AG04450 (cell line): ENCODE measurements around the gene CELA3A. TPM values are rescaled to one million over a fixed set of nuclear protein-coding genes. Genes with fewer than 3 reads are reported as not detected.

Experiments used
- CTCF ChIA-PET: fragments of 300-600, 350-600 bp; formaldehyde crosslinking; extraction: SDS; loops from one replicate; lab custom pipeline; 2022; ENCODE audit warnings: antibody characterized with exemption, inconsistent platforms; lab: Charles Lee
- POLR2A ChIA-PET: fragments of 350-600 bp; formaldehyde crosslinking; extraction: SDS; loops from one replicate; lab custom pipeline; 2021; ENCODE audit warnings: antibody characterized with exemption, inconsistent platforms; lab: Yijun Ruan, JAX
- DNase-seq: peaks from one replicate; pipeline ENCODE4 v3.0.0-alpha.2; 2011; ENCODE audit warnings: low read depth, low spot score
- H3K27ac ChIP-seq: one replicate; pipeline ENCODE4 v1.5.1; 2012; ENCODE audit warnings: low read depth, low read length, control low read depth
- H3K27me3 ChIP-seq: one replicate; pipeline ENCODE4 v1.6.0; 2012; ENCODE audit warnings: low read length; ENCODE audit not compliant: control insufficient read depth, insufficient read depth
- H3K4me3 ChIP-seq: 2 replicates; pipeline ENCODE4 v1.5.1; 2011; ENCODE audit warnings: mild to moderate bottlenecking, low read depth, low read length, control low read depth
- H3K9me3 ChIP-seq: 2 replicates; pipeline ENCODE4 v1.5.1; 2012; ENCODE audit warnings: low read length; ENCODE audit not compliant: control insufficient read depth, insufficient read depth
- CTCF ChIP-seq: IDR thresholded peaks from 2 replicates; pipeline ENCODE4 v1.5.1; 2011; ENCODE audit warnings: low read depth, low read length, control low read depth, inconsistent platforms
- polyA plus RNA-seq: library from polyadenylated mRNA; depleted of rRNA; stranded (reverse); fragments of >200 nt; gene quantifications from 2 replicates; pipeline ENCODE4 v1.2.3, GENCODE V29; 2011

The CELA3A gene
- polyA plus RNA-seq, 1 experiment, result not detected

- Histone ChIP-seq H3K27me3 (no peaks in the 10 kb centered on the region), H3K4me3 (no peak overlapping the region), H3K9me3 (no peaks in the 10 kb centered on the region), H3K27ac (no peak overlapping the region)
- peak; percentile 49 for TF ChIP-seq CTCF
- POLR2A ChIA-PET, result no interaction called here
- DNase-seq, result no peak
- CTCF ChIA-PET, result interaction anchor here (0.6 kb wide), 1 partner anchor 196 kb away, joined by 5 read pairs; no protein-coding TSS in a partner anchor
Observed at GRCh38 chr1:22018583-22019559, 17.4 kb downstream of the CELA3A start.

- H3K27ac ChIP-seq, result no peak overlapping the region
- no peak for DNase-seq
- no peak overlapping the region for H3K4me3 ChIP-seq
- ChIA-PET CTCF (interaction anchor here (0.5 to 0.7 kb wide), 2 partner anchors 312 to 650 kb away, joined by 4 to 14 read pairs; no protein-coding TSS in a partner anchor), POLR2A (no interaction called here)
- no peak for TF ChIP-seq CTCF
- H3K27me3 ChIP-seq, result no peaks in the 10 kb centered on the region
- H3K9me3 ChIP-seq, result no peaks in the 10 kb centered on the region; the same call in 1 of the 2 replicates
Observed at GRCh38 chr1:22021061-22021460, 19.6 kb downstream of the CELA3A start.

GRCh38 chr1:22024485-22025367 is 23.3 kb downstream of the CELA3A start:
- H3K9me3 ChIP-seq, result no peaks in the 10 kb centered on the region; the same call in 1 of the 2 replicates
- peak overlapping the region; percentile 88 for H3K27ac ChIP-seq
- H3K27me3 ChIP-seq, result no peaks in the 10 kb centered on the region
- peak overlapping the region; percentile 100 for H3K4me3 ChIP-seq
- no peak for TF ChIP-seq CTCF
- CTCF ChIA-PET, result interaction anchor here (0.5 to 1.3 kb wide), 4 partner anchors 20 to 285 kb away, joined by 3 to 12 read pairs (median 6); no protein-coding TSS in a partner anchor
- POLR2A ChIA-PET, result interaction anchor here (0.6 to 2.4 kb wide), 6 partner anchors 13 to 242 kb away, joined by 3 to 22 read pairs (median 4); partner anchors contain the start of genes CDC42 and USP48
- peak; percentile 44 for DNase-seq

GRCh38 chr1:22025368-22026155 is 24.1 kb downstream of the CELA3A start:
- Histone ChIP-seq H3K27ac (peak overlapping the region; percentile 99), H3K27me3 (no peaks in the 10 kb centered on the region), H3K9me3 (no peaks in the 10 kb centered on the region; the same call in 1 of the 2 replicates), H3K4me3 (peak overlapping the region; percentile 100)
- POLR2A ChIA-PET, result interaction anchor here (0.5 to 2.4 kb wide), 7 partner anchors 12 to 243 kb away, joined by 3 to 22 read pairs (median 3); partner anchors contain the start of genes CDC42 and USP48
- peak; percentile 59 for DNase-seq
- CTCF ChIA-PET, result interaction anchor here (0.6 to 1.3 kb wide), 3 partner anchors 55 to 97 kb away, joined by 3 to 4 read pairs (median 4); no protein-coding TSS in a partner anchor
- TF ChIP-seq CTCF, result no peak
